HG03565 (cell line): ENCODE measurements around the gene LRRFIP1.

Experiments
- ATAC-seq: cut with Tn5 transposase; IDR thresholded peaks from one replicate; pipeline ENCODE4 v1.9.1; 2021; ENCODE audit warnings: mild to moderate bottlenecking, moderate library complexity; ENCODE audit not compliant: unreplicated experiment

Gene LRRFIP1

DNA sequence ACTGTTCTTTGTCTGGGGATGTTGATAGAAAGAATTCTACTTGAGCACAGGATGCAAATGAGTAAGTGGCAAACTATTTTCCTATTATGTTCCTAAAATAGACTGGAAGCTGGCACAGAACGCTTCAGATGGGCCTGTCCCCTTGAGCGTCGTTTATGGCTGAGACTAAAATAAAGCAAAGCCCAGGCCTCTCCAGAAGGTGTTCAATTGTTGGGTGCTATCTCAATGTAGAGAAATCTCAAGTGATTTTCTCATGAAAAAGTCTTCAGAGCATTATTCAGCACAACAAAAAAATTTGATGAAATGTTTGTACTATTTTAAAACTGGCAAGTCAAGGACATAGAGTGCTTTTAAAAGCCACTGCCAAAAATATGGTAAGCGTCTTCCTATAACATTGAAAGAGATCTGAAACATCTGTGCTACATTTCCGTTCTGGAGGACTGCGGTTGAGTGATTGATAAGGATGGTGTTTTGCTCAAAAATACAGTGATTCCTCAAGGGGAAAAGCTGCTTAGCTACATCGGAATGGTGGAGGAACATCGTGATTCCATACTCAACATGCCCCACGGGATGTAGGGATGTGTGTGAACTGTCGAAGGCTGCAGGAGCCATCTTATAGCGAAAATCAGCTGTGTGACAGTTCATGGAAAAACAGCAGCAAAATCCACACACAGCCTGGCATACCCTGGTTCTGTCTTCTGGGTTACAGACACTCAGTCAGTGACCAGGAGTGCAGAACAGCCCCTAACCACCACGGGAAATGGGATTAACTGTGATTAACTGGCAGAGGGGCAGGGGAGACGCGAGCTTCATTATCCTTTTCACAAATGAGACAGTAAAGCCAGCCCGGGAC, 10.4 kb upstream of the LRRFIP1 start:
- no peak for ATAC-seq

- ATAC-seq, result no peak
Measured at GRCh38 chr2:237617587-237617982, 9.8 kb upstream of the LRRFIP1 start.

- no peak for ATAC-seq
Measured at GRCh38 chr2:237618449-237618848, 8.9 kb upstream of the LRRFIP1 start.

- no peak for ATAC-seq
Measured at GRCh38 chr2:237623428-237624403, 3.7 kb upstream of the LRRFIP1 start.

DNA sequence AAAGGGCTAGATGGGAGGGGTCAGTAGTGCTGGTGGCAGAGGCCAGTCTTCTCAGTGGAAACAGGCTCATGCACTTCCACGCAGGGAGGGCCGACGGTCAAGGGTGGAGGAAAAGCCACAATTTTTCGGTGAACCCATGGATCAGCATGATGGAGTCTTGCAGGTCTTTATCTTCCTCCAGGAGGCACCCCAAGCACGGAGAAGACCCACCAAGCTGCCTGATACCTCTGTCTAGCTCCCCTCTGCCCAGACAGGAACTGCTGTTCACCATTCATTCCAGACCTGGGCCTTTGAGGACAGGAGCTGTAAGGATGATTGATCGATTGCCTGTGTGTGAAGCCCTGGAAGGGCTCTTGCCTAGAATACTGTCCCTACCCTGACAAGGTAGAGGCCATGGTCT, 2.8 kb upstream of the LRRFIP1 start:
- no peak for ATAC-seq

- ATAC-seq, result no peak
Measured at GRCh38 chr2:237625216-237625705, 2.1 kb upstream of the LRRFIP1 start.

DNA sequence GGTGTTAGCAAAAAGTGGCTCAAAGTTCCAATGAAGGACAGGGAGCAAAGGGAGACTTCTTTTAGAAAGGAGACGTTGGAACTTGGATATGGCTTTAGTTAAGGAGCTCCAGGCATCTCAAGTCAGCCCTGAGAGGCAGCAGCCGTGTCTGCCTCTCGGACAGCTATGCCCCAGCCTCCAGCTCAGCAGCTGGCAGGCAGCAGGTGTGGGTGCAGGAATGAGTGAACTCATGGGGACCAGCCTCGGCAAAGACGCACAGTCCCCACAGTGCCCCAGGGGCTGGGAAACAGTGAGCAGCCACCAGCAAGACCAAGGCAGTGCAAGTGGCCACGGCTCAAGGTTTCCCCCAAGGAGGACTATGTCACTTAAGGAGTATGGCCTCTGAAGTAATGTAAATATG, 1.6 kb upstream of the LRRFIP1 start:
- no peak for ATAC-seq

DNA sequence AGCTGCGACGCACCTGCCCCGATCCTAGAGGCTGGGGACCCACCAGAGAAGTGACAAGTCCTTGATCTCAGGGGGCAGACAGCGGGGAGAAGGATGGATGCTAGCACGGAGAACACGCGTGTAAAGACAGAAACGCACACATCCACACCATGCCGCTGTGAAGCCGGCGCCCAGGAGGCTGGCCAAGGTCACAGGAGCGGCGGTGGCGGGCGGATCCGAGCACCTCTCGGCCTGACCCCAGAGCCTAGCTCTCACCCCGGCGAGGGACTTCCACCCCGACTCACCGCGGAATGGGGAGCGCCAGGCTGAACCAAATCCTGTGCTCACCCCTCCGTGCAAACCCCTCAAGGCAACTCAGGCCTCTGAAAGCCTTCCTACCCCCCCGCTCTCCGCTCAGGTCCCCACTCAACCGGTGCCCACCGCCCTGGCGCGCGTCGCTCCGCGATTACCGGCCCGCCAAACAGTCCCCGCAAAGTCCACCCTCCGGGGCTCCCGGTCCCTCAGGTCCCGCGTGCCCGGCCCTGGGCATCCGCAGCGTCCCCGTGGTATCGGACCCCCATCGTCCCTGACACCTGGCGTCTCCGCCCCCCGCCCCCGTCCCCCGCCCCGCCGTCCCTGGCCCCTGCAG, 460 bp upstream of the LRRFIP1 start:
- no peak for ATAC-seq

DNA sequence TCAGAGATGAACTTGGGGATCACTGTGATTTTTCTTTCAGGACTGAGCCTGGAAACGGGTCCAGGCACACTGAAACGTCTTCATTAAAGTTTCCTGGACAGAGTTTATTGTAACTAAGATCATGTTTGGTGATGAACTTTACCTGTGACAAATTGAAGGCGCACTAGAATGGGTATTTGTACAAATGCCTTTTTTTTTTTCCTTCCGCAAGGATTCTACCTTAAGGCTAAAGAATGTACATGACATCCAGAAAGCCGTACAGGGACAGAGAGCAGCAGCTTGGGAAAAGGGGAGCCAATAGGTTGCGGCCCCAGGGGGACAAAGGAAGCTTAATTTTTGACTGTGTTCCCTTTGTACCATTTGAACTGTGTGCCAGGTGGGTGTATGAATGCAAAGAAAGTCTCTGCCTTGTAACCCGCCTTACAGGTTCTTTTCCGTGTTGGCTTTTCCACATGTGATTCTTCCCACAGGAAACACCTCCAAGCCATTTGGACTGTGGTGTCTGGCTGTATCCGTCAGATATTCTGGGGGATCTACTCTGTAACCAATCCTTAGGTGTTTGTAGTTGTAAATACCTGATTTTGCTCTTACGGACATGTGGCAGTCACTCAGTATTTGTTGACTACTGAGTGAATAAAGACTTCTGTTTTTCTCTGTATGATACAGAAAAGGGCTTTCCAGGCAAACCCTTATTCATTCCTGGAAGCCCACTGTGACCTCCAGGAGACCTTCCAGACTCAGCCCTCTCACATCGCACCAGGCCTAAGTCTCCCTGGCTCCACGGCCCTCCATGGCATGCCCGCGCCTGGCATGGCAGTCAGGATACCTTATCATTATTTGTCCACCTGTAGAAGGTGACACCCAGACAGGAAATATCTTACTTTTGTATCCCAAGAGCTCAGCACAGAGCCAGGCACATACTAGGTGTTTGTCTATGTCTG, 1.1 kb downstream of the LRRFIP1 start:
- ATAC-seq, result no peak

- no peak for ATAC-seq
Measured at GRCh38 chr2:237629188-237629534, 1.8 kb downstream of the LRRFIP1 start.

GRCh38 chr2:237629739-237630138, 2.4 kb downstream of the LRRFIP1 start:
- ATAC-seq, result no peak

GRCh38 chr2:237630216-237631000, 3.0 kb downstream of the LRRFIP1 start:
- no peak for ATAC-seq

DNA sequence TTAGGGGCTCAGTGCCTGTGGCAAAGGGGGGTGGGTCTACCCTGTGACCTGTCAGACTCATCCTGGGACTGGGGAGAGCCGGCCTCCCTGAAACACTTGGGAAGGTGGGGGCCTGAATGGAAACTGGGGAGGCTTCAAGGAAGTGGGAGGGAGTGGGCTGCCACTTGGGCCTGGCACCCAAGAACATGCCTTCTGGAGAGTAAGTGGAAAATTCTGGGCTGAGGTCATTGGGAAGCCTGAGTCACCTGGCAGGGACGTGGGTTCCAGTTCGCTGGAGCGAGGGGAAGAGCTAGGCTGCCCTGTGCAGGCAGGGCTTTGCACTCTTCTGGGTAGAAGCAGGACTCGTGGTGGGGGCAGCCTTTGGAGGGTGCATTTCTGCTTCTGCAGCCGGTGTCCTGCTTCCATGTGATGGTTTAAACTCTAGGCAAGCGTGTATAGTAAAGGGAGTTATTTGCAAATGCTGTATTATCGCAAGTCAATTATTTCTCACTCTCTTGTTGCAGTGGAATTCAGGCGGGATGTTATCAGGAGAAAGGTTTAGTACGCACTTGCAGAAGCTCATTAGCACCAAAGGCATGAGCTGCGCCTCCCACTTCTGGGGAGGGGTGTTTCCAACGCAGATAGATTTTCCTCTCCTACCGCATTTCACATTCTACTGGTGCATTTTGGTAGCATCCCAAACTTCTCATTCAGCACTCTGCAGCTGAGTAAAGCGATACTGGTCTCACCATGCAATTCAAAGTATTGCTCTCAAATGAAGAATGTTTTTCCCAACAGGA, 3.8 kb downstream of the LRRFIP1 start:
- ATAC-seq, result no peak

DNA sequence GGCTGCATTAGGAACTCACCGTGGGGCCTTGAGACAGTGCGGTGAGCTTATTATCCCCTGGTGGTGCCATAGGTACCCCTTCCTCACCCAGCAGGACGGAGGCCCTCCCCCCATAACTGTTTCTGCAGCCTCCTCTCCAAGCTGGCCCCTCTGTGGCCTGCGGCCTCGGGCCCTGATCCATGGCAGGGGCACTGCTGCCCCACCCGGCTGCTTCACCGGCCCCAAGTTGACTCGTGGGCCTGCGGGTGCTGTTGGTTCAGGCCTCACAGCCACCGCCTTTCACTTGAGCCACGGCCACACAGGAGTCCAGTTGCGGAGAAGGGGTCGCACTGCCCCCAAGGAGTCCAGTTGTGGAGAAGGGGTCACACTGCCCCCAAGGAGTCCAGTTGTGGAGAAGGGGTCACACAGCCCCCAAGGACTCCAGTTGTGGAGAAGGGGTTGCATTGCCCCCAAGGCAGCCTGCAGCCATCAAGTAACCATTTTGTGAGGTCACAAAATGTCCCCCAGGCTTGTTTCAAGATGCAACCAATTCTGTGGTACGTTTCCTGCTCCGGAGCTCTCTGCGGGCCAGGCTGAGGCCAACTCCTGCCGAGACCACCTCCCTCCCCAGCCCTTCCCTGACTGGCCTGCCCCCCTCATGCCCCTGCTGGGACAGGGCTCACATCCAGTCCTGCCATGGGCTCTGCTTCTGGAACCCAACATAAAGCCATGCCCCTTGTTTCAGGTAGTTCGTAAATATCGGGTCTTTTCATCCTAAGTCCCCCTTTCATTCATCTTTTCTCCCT, 4.6 kb downstream of the LRRFIP1 start:
- no peak for ATAC-seq

DNA sequence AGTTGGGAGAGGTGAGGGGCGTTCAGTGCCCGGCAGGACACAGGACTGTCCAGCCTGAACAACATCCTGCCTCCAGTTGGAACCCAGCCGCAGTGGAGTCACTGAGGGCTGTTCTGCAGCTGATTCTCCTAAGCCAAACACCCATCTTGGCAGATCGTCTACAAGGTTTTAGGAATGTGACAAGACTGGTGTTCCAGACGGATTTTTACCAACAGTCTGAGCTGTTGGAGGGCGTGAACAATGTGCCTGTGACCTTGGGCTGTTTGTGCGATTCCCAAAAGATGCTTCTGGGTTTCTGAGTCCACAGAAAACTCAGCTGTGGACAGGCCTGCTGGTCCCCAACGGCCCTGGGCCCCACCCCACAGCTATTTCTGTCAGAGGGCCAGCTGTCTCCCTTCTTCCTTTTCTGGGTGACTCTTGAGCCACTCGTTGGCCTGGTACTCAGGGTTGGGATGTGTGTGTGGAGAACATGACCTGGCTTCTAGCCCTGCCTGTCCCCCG, 5.7 kb downstream of the LRRFIP1 start:
- ATAC-seq, result no peak

- ATAC-seq, result no peak
Measured at GRCh38 chr2:237636578-237636977, 9.2 kb downstream of the LRRFIP1 start.

DNA sequence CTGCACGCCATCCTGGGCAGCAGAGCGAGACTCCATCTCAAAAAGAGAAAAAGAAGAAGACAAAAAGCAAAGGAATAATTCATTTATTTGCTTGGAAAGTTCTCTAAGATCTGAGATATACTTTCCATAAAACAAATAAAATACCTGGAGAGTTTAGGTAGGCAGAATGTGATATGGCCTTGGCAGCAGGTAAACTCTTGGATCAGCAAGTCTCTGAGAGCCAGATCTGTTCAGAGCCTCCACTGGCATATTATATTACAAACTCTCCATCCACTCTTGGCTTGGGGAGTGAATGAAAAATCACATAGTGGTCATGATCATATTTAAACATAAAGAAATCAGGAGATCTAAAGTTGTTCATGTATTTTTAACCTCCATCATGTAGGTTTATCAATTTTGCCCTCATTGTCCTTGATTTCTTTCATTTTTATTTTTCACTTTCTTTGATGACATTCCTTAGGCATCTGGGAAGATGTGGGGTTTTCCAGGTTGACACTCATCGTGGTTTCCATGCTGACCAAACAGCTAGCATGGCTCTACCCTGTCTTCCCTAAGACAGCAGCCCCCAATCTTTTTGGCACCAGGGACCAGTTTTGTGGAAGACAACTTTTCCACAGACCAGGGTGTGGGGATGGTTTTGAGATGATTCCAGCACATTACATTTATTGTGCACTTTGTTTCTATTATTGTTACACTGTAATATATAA, 10.2 kb downstream of the LRRFIP1 start:
- ATAC-seq, result no peak
